Activated B cell treated with CpG ODN at 0.5 μM for 24 hours (primary cell): ENCODE measurements around the gene HDAC4. TPM values are rescaled to one million over a fixed set of nuclear protein-coding genes. Genes with fewer than 3 reads are reported as not detected.

ENCODE experiments used
- ATAC-seq: fragments of 200-7000 bp; cut with Tn5 transposase; one replicate; pipeline ENCODE4 v1.10.0; 2021; ENCODE audit warnings: low read depth, mild to moderate bottlenecking, moderate library complexity
- CTCF ChIA-PET: fragments of 350-600 bp; sonication (Branson Sonifier 250); formaldehyde crosslinking; loops from one replicate; lab custom pipeline; 2021; ENCODE audit warnings: antibody characterized with exemption; lab: Charles Lee
- POLR2A ChIA-PET: fragments of 350-600 bp; sonication (Branson Sonifier 250); formaldehyde crosslinking; loops from one replicate; lab custom pipeline; 2021; ENCODE audit warnings: antibody characterized with exemption; lab: Charles Lee
- DNase-seq: peaks from one replicate; pipeline ENCODE4 v3.0.0; 2022
- H3K27ac Mint-ChIP-seq: one replicate; pipeline ENCODE4 v1.8.0; 2020; ENCODE audit warnings: mixed read lengths
- H3K27me3 Mint-ChIP-seq: one replicate; pipeline ENCODE4 v1.8.0; 2021; ENCODE audit warnings: mixed read lengths
- H3K36me3 Mint-ChIP-seq: one replicate; pipeline ENCODE4 v1.8.0; 2021; ENCODE audit warnings: low read depth, mixed read lengths
- H3K4me1 Mint-ChIP-seq: one replicate; pipeline ENCODE4 v1.8.0; 2021; ENCODE audit warnings: mixed read lengths
- H3K4me3 Mint-ChIP-seq: one replicate; pipeline ENCODE4 v1.8.0; 2020; ENCODE audit warnings: mild to moderate bottlenecking, mixed read lengths
- H3K9me3 Mint-ChIP-seq: one replicate; pipeline ENCODE4 v1.8.0; 2020; ENCODE audit warnings: mixed read lengths
- CTCF ChIP-seq: fragments of 200-600 bp; IDR thresholded peaks from one replicate; pipeline ENCODE4 v1.8.0; 2022; ENCODE audit warnings: antibody characterized with exemption, mild to moderate bottlenecking
- intact Hi-C: fragments of 100-400 bp; cut with micrococcal nuclease; formaldehyde crosslinking; loops from one replicate; pipeline ENCODE4 v1.15.1; 2024
- total RNA-seq: library from RNA; stranded (reverse); gene quantifications from 2 replicates; pipeline ENCODE4 v1.2.3, GENCODE V29; 2022

HDAC4 gene
- total RNA-seq, 1 donor from 2014 or later: 31.9 TPM

GRCh38 chr2:239159476-239159911, 241.3 kb downstream of the HDAC4 start:
- CTCF ChIA-PET: no interaction called here
- Mint-ChIP-seq H3K4me3 (no peak overlapping the region), H3K27ac (no peak overlapping the region), H3K9me3 (no peaks in the 10 kb centered on the region), H3K36me3 (peaks cover 53% of the 10 kb centered on the region), H3K27me3 (no peaks in the 10 kb centered on the region), H3K4me1 (no peaks in the 10 kb centered on the region)
- no peak for ATAC-seq
- no peak for DNase-seq
- no peak for TF ChIP-seq CTCF
- POLR2A ChIA-PET: no interaction called here
- intact Hi-C loops: no loop called here

DNA sequence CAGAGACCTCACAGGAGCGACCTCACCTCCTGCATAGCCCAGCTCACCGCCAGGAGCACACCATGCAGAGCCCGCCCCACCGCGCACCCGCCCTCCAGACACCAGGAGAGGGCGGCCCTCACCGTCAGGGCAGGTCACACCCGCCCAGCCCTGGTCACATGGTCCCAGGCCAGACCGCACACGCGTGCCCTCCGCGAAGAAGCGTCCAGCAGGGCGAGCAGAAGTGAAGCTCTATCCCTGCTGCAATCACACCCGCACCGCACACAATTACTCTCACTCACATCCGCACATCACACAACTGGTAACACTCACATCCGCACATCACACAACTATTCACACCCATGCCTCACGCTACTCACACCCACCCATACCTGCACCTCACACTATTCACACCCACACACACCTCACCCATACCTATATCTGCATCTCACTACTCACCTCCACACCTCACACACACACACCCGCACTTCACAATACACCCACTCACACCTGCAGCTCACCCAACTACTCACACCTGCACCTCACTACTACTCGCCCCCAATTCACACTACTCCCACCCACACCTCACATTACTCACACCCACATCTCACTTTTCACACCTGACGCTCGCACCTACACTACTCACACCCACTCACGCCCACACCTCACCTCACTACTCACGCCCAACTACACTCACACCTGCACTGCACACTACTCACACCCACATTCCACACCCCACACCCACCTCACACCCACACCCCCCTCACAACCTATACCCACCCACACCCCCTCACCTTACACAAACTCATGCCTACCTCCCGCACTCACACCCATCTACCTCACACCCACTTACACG, 242.0 kb downstream of the HDAC4 start:
- CTCF ChIA-PET: no interaction called here
- ATAC-seq (no peak), DNase-seq (no peak)
- Mint-ChIP-seq H3K27ac (no peak overlapping the region), H3K4me3 (no peak overlapping the region), H3K9me3 (no peaks in the 10 kb centered on the region), H3K4me1 (no peaks in the 10 kb centered on the region), H3K36me3 (peaks cover 57% of the 10 kb centered on the region), H3K27me3 (no peaks in the 10 kb centered on the region)
- POLR2A ChIA-PET: no interaction called here
- no peak for TF ChIP-seq CTCF
- intact Hi-C loops: no loop called here

DNA sequence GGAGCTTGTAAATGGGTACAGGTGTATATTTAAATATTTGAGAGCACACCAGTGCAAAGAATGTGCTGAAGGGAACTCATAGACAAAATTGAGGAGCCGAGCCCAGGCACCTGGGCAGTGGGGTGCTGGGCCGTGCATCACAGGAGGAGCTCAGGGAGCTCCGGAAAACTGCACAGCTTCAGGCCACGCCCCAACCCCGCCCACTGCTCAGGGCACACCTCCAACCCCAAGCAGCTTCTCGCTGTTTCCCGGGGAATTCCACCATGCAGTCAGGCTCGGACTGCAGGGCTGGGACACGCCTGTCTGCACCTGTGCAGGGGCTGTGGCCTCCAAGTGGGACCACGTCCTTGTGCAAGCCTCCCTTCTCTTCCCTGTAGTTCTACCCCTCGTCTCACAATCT, 243.0 kb downstream of the HDAC4 start:
- intact Hi-C loops: no loop called here
- no peak for DNase-seq
- H3K4me3 Mint-ChIP-seq: no peak overlapping the region
- ATAC-seq: peak; percentile 45
- POLR2A ChIA-PET: no interaction called here
- H3K4me1 Mint-ChIP-seq: no peaks in the 10 kb centered on the region
- no peak for TF ChIP-seq CTCF
- H3K27ac Mint-ChIP-seq: no peak overlapping the region
- CTCF ChIA-PET: no interaction called here
- H3K9me3 Mint-ChIP-seq: no peaks in the 10 kb centered on the region
- peaks cover 54% of the 10 kb centered on the region for H3K36me3 Mint-ChIP-seq
- H3K27me3 Mint-ChIP-seq: no peaks in the 10 kb centered on the region

- H3K4me3 Mint-ChIP-seq: no peak overlapping the region
- ChIA-PET CTCF (no interaction called here), POLR2A (no interaction called here)
- H3K27ac Mint-ChIP-seq: no peak overlapping the region
- peaks cover 52% of the 10 kb centered on the region for H3K36me3 Mint-ChIP-seq
- no peaks in the 10 kb centered on the region for H3K27me3 Mint-ChIP-seq
- ATAC-seq (no peak), DNase-seq (no peak)
- no peaks in the 10 kb centered on the region for H3K4me1 Mint-ChIP-seq
- intact Hi-C loops: no loop called here
- H3K9me3 Mint-ChIP-seq: no peaks in the 10 kb centered on the region
- TF ChIP-seq CTCF: no peak
Observed at GRCh38 chr2:239157269-239157668, 243.6 kb downstream of the HDAC4 start.

DNA sequence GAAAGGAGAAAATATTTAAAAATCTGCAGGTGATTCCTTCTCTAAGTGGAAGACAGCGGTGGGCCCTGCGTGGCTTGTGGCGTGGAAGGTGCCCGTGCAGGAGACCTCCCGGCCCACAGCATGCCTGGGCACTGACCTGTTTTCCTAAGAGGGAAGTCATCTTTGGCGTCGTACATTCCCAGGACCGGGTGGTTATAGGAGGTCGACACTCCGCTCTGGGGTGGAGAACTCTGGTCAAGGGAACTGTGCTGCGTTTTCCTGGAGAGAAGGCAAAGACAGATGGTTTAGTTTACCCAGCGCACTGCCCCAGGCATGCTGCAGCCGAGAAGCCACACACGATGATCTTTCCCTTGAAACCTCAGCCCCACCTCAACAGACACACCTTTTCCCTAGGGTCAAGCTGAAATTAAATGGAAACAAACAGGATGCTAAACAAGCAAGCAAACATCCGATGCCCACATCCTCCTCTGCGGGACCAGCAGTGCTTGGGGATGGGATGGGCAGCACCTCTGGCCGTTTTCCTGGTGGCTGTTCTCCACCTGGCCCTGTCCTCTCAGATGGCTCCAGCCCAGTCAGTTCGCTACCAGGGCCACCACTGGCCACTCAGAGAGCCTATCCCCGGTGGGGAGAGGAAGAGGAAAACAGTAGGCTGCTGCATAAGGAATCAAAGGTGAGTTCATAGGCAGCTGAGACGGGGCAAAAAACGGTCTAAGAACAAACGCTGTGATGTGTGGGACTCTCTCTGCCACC, 244.1 kb downstream of the HDAC4 start:
- no peaks in the 10 kb centered on the region for H3K9me3 Mint-ChIP-seq
- DNase-seq (no peak), ATAC-seq (no peak)
- no peaks in the 10 kb centered on the region for H3K27me3 Mint-ChIP-seq
- TF ChIP-seq CTCF: no peak
- intact Hi-C loops: no loop called here
- H3K36me3 Mint-ChIP-seq: peaks cover 50% of the 10 kb centered on the region
- no peak overlapping the region for H3K27ac Mint-ChIP-seq
- peaks cover 2% of the 10 kb centered on the region for H3K4me1 Mint-ChIP-seq
- H3K4me3 Mint-ChIP-seq: no peak overlapping the region
- CTCF ChIA-PET: no interaction called here
- POLR2A ChIA-PET: no interaction called here
